Measurements from ENCODE around the gene TRPC4. TPM values are rescaled to one million over a fixed set of nuclear protein-coding genes. Genes with fewer than 3 reads are reported as not detected.

TRPC4 gene
- total and polyA plus RNA-seq, 2 donors (not counting 3 experiments of a cell fraction or from before 2014, with no cell fraction given): 0.04 to 0.64 TPM

- no peak overlapping the region for H3K27ac ChIP-seq (ENCODE audit: insufficient read depth, low read depth, low read length)
- H3K4me2 ChIP-seq (ENCODE audit: insufficient read depth, low read length): no peak overlapping the region
- TF ChIP-seq, protein P1, sequence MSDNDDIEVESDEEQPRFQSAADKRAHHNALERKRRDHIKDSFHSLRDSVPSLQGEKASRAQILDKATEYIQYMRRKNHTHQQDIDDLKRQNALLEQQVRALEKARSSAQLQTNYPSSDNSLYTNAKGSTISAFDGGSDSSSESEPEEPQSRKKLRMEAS (IDR thresholded peaks at IDR 0.05; ENCODE audit: insufficient read depth, insufficient read length): no peak
- TF ChIP-seq POLR2AphosphoS5 (IDR thresholded peaks at IDR 0.05; ENCODE audit: insufficient read depth, low read depth, low read length) (no peak), MYC (IDR thresholded peaks at IDR 0.05; ENCODE audit: low read depth, low read length) (no peak), POLR2A (IDR thresholded peaks at IDR 0.05; ENCODE audit: low read depth, low read length) (no peak), FOS (IDR thresholded peaks at IDR 0.05; ENCODE audit: borderline replicate concordance, insufficient read depth, low read length) (no peak), GATA2 (IDR thresholded peaks at IDR 0.05; ENCODE audit: insufficient read depth, insufficient read length, low read depth, low read length) (no peak), EZH2 (IDR thresholded peaks at IDR 0.05; ENCODE audit: borderline replicate concordance, low read depth, low read length, severe bottlenecking) (no peak), CTCF (IDR thresholded peaks at IDR 0.05; ENCODE audit: extremely low read depth in 1 of 2, insufficient read depth in 1 of 2, low read depth in 1 of 2, low read length in 2 of 2) (no peak), JUN (IDR thresholded peaks at IDR 0.05; ENCODE audit: borderline replicate concordance, insufficient read depth, insufficient read length, low read depth) (no peak)
- H3K9me3 ChIP-seq (replicated peaks; ENCODE audit: control insufficient read depth, insufficient read depth, low read length): no peaks in the 10 kb centered on the region
- peaks cover 0 to 2% of the 10 kb centered on the region in 2 experiments for H3K27me3 ChIP-seq (ENCODE audit: control insufficient read depth in 2 of 2, insufficient read depth in 2 of 2, low read length in 2 of 2)
- intact Hi-C loops (cut with micrococcal nuclease): no loop called here
- ChIA-PET POLR2A (no interaction called here), CTCF (interaction anchor here (1.0 kb wide), 1 partner anchor 39 kb away, joined by 3 read pairs; no protein-coding TSS in a partner anchor)
- no peaks in the 10 kb centered on the region for H3K36me3 ChIP-seq (ENCODE audit: control insufficient read depth in 2 of 2, extremely low read depth in 1 of 2, insufficient read depth in 2 of 2, low read length in 2 of 2)
- H3K4me3 ChIP-seq (replicated peaks in 1 of 3; ENCODE audit: insufficient read depth in 1 of 3, low read depth in 1 of 3, low read length in 3 of 3): no peak overlapping the region
- H3K9ac ChIP-seq (replicated peaks; ENCODE audit: extremely low read depth, insufficient read depth, low read length): no peak overlapping the region
- H3K79me2 ChIP-seq (ENCODE audit: control insufficient read depth, insufficient read depth, low read length): no peaks in the 10 kb centered on the region
- dilution Hi-C loops (cut with MboI; ENCODE audit: extremely low pct_ligation_motif_present, low sequenced_read_pairs): no loop called here
- no peak for DNase-seq (ENCODE audit: low read depth, low spot score)
- no TSS peak for BruUV-seq (replicated peaks)
- no peak for FAIRE-seq
- no peaks in the 10 kb centered on the region for H3K4me1 ChIP-seq (ENCODE audit: control insufficient read depth, extremely low read depth, insufficient read depth, low read length)
- no peaks in the 10 kb centered on the region for H4K20me1 ChIP-seq (replicated peaks; ENCODE audit: control insufficient read depth, extremely low read depth, insufficient read depth, low read length)
- no peaks in the 10 kb centered on the region for H3K9me1 ChIP-seq (replicated peaks; ENCODE audit: control insufficient read depth, extremely low read depth, insufficient read depth, low read length)
- no peak overlapping the region for H2AFZ ChIP-seq (ENCODE audit: low read depth, low read length)
Measured at GRCh38 chr13:37806666-37807065, 62.9 kb downstream of the TRPC4 start.

All from endothelial cell of umbilical vein (primary cell).